GM10266 (cell line): Measurements from ENCODE around the gene CPM.

Experiments
- DNase-seq: peaks from one replicate; pipeline ENCODE4 v3.0.0; 2012; ENCODE audit errors: extremely low spot score
- TF ChIP-seq, protein P1 (sequence below): IDR thresholded peaks from 2 replicates; pipeline ENCODE4 v1.5.1; 2012; ENCODE audit warnings: mild to moderate bottlenecking, low read depth; ENCODE audit not compliant: control insufficient read depth, insufficient read depth; ENCODE audit errors: missing control alignments

Gene CPM

DNA sequence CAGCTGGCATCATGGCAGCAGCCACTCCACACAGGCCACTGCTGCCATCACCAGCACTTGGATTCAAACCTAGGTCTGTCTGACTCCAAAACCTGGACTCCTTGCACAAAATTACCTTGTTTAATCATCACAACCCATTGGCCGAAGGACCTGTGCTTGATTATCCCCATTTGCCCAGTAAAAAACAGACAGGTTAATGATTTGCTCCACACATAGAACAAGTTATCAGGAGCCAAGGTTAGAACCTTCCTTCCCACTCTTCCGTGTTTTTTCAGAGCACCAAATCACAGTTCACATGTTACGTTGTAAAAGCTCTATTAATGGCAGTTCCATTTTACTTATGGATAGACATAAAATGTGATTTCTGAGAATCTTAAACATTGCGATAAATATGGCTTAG lies 23.5 kb upstream of the CPM start:
- no peak for DNase-seq
- TF ChIP-seq, protein P1, sequence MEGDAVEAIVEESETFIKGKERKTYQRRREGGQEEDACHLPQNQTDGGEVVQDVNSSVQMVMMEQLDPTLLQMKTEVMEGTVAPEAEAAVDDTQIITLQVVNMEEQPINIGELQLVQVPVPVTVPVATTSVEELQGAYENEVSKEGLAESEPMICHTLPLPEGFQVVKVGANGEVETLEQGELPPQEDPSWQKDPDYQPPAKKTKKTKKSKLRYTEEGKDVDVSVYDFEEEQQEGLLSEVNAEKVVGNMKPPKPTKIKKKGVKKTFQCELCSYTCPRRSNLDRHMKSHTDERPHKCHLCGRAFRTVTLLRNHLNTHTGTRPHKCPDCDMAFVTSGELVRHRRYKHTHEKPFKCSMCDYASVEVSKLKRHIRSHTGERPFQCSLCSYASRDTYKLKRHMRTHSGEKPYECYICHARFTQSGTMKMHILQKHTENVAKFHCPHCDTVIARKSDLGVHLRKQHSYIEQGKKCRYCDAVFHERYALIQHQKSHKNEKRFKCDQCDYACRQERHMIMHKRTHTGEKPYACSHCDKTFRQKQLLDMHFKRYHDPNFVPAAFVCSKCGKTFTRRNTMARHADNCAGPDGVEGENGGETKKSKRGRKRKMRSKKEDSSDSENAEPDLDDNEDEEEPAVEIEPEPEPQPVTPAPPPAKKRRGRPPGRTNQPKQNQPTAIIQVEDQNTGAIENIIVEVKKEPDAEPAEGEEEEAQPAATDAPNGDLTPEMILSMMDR, result no peak

DNA sequence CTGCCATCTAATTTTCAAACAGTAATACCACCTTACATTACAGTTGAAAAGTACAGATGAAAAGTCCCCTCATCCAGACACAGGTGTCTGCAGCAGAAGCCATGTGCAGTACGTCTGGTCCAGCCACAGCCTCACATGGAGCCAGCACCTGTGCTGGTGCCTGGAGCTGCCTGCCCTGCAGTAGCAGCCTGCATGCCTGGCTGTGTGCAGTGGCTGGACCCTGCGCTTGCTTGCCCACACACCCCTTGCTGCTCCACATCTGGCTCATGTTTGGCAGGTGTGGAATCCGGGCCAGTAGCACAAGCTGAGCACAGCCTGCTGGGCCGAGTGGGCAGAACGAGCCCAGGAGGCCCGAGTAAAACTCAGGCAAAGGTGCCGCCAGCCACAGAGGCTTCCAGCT lies 21.8 kb upstream of the CPM start:
- DNase-seq, result no peak
- TF ChIP-seq, protein P1, result no peak

DNA sequence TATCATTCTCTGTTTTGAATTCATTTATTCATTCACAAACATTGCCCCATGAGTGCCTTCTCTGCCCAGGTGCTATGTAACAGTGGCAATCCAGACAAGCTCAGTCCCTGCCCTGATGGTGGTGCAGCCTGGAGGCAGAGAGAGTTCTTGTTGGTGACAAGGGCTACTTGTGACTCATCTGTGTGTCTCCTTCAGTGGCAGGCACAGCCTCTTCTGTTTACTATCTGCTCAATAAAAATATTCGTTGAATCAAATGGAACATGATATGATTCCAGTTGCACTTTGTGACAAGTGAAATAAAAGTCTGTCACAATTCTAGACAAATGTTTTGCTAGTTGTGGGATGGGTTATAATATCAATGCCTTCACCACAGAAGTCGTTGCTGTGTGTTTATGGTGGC lies 20.6 kb upstream of the CPM start:
- TF ChIP-seq, protein P1, result no peak
- DNase-seq, result no peak

DNA sequence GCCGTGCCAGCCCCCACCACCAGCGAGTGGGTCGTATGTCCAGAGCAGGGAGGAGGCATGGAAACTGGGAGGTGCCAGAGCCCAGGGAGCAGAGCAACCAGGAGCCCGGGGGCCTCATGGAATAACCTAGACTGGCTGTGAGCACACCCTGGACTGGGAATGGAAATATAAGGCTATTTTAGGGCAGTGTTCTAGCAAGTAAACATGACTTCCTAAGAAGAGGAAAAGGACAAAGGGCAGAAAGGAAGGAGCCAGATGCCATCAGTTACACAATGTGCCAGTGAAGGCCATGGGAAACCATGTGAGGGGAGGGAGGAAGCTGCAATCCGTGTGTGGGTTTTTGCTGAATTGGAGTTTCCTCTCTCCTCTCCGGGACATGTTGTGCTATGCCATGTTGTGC lies 18.7 kb upstream of the CPM start:
- DNase-seq, result no peak
- TF ChIP-seq, protein P1, result no peak

DNA sequence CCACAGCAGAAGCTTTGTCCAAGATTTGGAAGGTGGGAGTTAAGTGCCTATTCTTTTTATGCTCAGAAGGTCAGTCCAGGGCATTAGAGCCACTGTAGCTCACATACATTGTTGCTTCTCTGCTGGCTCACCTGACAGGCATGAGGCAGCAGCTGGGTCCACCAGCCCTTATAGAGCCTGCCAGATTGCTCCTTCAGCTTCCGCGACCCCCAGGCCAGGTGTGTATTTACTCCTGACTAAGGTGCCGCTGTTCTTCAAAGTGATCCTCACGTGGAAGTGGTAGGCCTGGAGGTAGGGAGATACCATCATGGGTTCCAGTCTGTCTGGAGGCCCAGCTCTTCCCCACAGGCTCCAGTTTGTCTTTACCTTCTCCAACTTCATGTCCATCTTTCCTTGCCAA lies 17.5 kb upstream of the CPM start:
- TF ChIP-seq, protein P1, result no peak
- no peak for DNase-seq

DNA sequence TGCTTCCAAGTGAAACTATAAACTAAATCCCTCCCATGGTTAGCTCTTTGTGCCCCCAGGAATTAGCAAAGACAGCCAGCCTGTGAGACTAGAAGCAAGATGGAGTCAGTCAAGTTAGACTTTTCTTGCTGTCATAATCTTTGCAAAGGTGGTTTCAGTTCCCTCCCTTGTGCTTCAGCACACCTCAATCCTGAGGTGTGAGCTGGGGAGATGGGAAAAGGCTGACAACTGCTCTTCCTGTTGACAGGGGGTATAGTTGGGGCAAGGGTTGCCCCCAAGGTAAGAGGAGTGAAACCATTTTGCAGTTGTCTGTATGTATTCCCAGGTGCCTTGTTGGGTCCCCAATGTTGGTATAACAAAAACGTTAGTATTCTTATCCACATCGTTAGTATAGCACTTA lies 12.3 kb upstream of the CPM start:
- DNase-seq, result no peak
- TF ChIP-seq, protein P1, result no peak

DNA sequence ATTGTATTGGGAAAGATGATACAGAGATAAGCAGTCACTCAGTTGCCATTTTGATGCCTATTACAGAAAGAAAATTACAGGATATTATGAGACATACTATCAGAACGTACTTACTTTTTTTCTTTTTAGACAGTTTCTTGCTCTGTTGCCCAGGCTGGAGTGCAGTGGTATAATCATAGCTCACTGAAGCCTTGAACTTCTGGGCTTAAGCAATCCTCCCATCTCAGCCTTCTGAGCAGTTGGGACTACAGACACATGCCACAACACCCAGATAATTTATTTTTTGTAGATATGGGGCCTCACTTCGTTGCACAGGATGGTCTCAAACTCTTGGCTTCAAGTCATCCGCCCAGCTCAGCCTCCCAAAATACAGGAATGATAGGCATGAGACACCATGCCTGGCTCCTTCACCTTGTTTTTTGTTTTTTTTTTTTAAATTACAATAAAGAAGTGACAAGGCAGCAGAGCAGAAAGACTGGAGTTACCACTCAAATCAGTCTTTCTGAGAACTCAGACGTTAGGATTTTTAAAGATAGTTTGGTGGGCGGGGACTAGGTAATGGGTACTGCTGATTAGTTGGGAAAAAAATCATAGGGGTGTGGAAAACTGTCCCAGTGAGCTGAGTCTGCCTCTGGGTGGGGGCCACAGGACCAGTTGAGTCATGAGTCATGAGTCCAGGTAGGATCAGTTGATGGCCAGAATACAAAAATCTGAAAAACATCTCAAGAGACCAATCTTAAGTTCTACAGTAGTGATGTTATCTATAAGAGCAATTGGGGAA lies 11.5 kb upstream of the CPM start:
- no peak for DNase-seq
- TF ChIP-seq, protein P1, result no peak
